CD4-positive, alpha-beta T cell treated with Interleukin-21 for 1 hour (primary cell): ENCODE results near the gene FHIT.
A peak's percentile ranks its signal among the peaks of the same experiment; 100 is the strongest.

Experiments
- DNase-seq: peaks from one replicate; pipeline ENCODE4 v3.0.0-alpha.2; 2020

The FHIT gene

DNA sequence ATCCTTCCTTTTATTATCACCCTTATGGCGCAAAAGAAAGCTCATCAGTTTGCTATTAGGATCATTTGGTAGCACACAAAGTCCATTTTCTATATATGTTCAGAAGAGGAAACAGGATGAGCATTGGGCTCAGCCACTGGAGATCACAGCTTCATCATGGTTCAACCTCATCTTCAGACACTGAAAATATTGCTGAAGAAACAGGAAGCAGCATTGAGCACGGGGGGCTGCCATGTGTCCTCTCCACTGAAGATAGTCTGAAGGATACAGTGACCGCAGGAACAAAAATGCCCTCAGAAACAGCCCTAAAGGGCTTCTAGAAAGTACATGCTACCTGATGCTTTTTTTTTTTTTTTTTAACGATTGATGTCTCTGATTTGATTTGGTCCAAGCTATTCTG is 1366.2 kb downstream of the FHIT start:
- no peak for DNase-seq

DNA sequence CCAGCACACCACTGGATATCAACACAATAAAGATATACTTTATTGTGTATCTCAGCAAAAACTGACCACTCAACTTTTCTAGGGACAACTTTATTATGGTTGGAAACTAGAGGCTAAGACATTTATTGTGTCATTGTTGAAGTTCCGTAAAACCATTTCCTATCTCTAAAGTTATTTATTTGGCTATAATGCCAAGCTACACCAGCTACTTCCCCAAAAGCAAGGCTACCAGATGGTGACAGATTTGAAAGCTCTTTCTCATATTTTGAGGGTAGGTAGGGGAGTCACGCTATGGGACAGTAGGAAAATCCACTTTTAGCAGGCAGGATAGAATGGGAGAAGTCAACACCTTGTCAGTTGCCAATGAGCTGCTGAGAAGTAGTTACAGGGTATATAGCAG is 1366.8 kb downstream of the FHIT start:
- DNase-seq = no peak

GRCh38 chr3:59882746-59883145 is 1368.5 kb downstream of the FHIT start:
- DNase-seq = no peak

GRCh38 chr3:59880717-59881116 is 1370.5 kb downstream of the FHIT start:
- no peak for DNase-seq

- no peak for DNase-seq
Observed at GRCh38 chr3:59879031-59879581, 1372.1 kb downstream of the FHIT start.

DNA sequence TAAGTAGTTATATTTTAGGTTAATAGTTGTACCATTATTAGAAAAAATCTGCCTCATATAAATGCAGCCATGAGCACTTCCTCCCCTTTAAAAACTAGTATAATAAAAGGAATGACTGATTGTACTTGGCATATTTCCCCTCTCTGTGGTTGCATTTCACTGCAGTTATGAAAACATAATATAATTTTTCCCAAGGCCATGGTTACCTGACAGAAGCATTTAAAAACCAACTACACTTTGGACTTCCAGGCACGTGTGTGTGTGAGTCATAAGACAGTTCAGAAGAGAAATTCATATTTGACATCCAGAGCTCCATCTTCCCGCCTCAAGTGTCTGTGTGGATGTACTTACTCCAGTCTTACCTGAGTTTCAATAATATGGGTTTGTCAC is 1373.2 kb downstream of the FHIT start:
- DNase-seq = no peak

GRCh38 chr3:59877263-59878037 is 1373.8 kb downstream of the FHIT start:
- DNase-seq = no peak

DNA sequence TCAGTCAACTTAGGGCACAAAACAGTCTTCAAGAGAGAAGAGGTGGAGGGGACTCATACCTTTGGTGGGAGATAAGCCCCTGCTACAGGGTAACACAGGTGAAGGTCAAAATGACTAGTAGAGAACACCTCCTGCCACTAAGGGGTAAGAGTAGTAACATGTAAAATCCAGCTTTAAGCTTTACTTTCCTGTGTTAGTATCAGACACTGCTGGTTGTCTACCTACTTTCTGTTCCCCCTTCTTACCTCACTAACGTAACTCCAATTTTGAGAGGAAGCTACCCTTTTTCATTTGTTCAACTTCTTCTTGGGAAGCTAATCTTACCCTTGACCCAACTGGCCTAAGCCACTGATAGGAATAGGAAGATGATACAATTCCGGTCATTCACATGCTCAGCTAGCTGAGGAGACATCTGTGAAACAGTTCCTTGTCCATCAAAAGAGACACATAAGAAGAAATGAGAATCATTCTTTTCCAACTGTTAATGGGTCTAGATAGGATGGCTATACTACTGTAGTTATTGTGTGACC is 1374.7 kb downstream of the FHIT start:
- DNase-seq = no peak

DNA sequence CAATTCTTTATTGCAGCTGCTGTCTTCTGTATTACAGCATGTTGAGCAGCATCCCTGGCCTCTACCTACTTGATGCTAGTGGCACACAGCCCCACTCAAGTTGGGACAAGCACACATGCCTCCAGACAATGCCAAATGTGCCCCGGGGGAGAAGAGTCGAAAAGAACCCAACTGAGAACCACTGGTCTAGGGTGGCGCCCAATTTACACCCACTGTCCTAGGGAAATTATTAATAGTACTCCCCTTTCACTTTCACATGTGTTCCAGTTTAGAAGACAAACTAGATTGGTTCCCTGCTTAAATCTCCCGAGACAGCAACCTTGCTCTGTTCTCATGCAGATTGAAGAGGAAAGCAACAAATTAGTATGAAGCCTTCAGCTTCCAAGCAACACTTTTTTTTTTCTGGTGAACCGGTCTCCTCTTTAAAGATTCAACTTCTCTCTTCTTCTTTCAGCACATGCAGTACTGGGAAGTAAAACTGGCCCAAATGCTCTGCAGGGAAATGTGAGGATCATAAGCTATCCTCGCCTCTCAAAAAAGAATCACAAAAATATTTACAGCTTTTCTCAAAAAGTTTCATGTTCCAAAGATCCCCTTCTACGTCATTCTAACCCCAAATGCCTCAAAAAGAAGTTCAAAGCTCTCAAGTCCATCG is 1377.5 kb downstream of the FHIT start:
- DNase-seq = no peak

DNA sequence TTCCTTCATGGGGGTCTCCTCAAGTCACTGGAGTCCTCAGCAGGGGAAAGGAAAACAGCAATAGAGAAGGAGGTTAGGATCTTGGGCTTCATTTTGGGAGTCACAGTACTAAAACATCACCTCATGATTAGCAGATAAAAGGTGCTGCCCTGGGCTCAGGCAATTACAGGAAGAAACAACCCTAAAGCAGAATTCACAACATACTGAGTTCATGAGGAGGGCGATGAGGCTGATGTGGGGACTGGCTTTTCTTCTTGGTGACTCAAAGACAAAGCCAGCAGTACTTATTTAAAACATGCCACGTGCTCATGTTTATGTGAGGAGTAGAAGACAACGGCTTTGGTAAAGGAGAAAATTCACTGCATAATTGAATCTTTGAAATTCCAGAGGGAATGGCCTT is 1379.1 kb downstream of the FHIT start:
- no peak for DNase-seq

DNA sequence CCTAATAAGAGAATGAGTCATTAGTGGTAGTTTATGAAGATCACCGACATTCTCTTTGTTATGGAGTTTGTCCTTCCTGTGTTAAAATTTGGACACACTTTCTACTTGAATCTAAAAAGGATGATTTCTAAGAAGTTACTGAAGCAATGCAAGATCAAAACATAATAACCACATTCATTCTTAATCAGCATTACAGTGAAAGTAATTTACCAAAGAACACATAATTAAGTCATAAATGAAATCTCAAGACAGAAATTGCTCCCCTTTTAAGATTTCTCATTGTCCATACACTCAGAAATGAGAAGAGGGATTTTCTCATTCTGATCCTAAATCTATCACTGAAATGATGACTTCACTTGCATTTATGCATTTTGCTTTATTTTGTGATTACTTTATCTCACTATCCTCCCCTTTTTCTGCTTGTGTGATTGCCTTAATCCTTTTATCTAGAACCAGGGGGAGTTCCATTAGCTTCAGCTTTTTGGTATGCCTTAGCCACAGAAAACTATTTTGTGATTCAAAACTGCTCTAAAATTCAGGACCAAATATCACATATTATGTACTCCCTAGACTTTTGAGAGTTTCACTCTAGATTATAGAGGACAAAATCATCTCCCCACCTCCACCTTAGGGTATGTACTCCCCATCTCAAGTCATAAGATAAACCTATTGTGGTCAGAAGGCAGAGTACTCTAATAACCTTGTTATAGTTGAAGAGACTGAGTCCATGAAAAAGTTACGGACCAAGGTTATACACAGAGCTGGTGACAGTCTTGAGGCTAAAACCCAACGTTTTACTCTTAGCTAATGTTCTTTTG is 1383.9 kb downstream of the FHIT start:
- DNase-seq = no peak

GRCh38 chr3:59866076-59866475 is 1385.2 kb downstream of the FHIT start:
- no peak for DNase-seq

GRCh38 chr3:59865351-59865750 is 1385.9 kb downstream of the FHIT start:
- no peak for DNase-seq

DNA sequence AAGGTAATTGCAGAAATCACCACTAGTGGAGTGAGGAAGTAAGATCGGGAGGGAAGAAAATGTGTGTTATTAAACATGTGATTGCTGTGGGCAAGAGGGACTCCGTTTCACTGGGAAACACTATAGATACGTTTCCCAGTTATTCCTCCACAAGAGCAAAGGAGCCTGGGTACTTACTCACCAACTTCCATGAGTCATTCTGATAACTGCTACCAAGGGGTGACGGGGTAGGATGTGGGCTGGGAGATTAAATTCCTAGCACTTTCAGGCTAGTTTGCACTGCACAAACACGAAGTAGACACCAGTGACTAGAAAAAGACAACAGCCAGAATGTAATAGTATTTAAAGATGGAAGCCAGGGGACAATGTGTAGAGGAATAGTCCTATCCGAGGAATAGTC is 1388.6 kb downstream of the FHIT start:
- no peak for DNase-seq

DNA sequence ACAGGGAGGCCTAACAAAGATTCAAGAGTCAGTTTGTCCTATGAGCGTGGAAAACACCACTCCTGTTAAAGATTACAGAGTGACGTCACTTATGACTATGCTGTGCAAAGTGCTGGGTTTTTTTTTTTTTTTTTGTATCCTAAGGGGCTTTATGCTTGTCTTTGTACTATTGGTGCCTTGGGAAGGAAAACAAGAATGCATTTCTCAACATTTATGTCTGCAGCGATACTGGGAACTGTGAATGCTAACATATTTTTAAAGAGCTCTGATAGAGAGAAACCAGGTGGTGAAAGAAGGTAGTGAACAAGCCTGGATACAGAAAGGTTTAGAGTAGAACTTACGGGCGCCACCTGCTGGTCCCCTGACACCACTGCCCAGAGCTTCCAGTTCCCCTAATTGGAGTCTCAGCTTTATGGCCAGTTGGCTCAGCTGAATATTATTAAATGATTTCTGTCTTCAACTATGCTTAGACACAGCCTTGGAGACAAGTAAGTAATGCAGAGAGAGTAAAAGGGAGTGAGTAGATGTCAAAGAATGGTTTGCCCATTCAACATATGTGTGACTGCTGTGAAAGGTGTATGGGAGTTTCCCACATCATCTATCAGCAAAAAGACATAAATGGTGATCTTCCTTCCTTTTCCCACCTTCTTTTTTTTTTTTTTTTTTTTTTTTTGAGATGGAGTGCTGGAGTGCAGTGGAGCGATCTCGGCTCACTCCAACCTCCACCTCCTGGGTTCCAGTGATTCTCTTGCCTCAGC is 1393.5 kb downstream of the FHIT start:
- DNase-seq = peak; percentile 71

- no peak for DNase-seq
Observed at GRCh38 chr3:59856934-59857460, 1394.3 kb downstream of the FHIT start.

GRCh38 chr3:59854061-59854709 is 1397.1 kb downstream of the FHIT start:
- DNase-seq = no peak

DNA sequence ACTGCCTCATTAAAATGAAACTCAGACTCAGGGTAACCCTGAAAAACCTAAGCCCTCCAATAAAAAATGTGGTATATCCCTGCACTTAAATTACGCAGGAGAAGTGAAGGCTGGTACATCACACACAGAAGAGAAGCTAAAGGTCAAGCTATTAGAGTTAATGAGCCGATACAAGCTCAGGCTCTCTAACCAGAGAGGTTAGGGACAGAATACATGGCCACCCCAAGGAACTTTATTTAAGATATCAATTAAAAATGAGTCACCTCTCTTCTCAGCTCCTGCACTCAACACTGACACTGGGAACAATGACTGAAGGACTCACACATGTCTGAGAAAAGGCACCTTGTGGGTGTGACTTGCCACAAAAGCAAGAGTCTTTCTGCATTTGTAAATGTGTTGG is 1400.8 kb downstream of the FHIT start:
- DNase-seq = no peak

DNA sequence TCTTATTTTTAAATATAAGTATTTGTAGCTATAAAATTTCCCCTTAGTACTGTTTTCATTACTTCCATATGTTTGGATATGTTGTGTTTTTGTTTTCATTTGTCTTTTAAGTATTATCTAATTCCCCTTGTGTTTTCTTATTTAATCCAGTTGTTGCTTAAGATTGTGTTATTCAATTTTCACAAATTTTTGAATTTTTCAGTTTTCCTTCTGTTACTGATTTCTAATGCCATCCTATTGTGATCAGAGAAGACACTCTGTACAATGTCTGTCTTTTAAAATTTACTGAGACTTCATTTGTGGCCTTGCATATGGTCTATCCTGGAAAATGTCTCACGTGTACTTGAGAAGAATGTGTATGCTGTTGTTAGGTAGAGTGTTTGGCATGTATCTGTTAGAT is 1405.9 kb downstream of the FHIT start:
- no peak for DNase-seq

- DNase-seq = no peak
Observed at GRCh38 chr3:59843821-59844220, 1407.4 kb downstream of the FHIT start.

DNA sequence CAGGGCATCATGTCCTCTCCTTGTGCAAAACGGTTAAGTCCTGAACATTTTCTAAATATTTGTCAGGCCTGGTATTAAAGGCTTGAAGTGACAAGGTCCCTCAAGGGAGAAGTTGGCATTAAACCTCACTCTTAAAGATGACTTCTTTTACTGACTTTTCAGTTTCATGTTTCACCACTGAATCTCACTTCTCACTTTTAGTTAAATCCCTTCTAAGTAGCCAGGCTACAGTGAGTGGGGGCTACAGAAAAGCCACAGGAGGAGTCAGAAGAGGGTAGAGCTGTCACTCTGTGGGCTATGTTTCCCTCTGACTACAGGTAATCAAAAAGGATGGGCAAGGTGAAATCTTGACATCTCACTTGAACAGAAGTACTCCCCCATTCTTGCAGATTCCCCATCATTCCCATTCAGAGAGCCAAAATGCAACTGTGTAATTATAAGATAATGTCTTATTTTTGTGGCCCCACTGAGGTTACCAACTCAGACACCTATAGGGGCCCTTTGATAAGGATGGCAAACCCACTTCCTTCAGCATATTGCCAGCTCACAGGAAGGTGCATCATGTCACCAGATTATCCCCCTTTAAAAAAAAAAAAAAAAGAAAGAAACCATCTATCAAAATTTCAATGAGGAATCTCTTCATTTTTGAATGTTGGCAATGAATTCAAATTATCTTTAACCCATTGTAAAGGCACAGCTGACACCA is 1411.3 kb downstream of the FHIT start:
- peak; percentile 4 for DNase-seq
